GM12875 (cell line): ENCODE measurements around the gene OPRPN.

Experiments
- H3K4me3 ChIP-seq: one replicate; pipeline ENCODE4 v1.5.1; 2011; ENCODE audit warnings: low read depth, low read length, control low read depth
- TF ChIP-seq, protein P1 (sequence below): IDR thresholded peaks from 2 replicates; pipeline ENCODE4 v1.5.1; 2011; ENCODE audit warnings: low read depth, mild to moderate bottlenecking, control low read depth, inconsistent platforms, low read length, moderate library complexity, borderline replicate concordance; ENCODE audit not compliant: insufficient read depth

OPRPN gene

DNA sequence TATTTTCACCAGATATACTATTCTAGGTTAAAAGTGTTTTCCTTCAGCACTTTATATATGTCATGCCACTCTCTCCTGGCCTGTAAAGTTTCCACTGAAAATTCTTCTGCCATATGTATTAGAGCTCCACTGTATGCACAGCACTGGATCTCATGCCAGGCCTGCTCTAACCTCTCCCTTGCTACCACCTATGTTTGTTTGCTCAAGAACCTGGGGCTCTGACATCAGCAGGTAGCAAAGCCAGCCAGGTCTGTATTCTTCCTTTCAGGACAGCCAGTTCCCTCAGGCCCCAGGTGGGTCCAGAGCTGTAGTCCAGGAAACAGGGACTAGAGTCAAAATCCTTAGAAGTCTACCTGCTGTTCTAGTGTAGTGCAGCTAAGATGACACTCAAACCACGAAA is 55.2 kb downstream of the OPRPN start:
- TF ChIP-seq, protein P1, sequence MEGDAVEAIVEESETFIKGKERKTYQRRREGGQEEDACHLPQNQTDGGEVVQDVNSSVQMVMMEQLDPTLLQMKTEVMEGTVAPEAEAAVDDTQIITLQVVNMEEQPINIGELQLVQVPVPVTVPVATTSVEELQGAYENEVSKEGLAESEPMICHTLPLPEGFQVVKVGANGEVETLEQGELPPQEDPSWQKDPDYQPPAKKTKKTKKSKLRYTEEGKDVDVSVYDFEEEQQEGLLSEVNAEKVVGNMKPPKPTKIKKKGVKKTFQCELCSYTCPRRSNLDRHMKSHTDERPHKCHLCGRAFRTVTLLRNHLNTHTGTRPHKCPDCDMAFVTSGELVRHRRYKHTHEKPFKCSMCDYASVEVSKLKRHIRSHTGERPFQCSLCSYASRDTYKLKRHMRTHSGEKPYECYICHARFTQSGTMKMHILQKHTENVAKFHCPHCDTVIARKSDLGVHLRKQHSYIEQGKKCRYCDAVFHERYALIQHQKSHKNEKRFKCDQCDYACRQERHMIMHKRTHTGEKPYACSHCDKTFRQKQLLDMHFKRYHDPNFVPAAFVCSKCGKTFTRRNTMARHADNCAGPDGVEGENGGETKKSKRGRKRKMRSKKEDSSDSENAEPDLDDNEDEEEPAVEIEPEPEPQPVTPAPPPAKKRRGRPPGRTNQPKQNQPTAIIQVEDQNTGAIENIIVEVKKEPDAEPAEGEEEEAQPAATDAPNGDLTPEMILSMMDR: no peak
- H3K4me3 ChIP-seq: no peak overlapping the region
